Stimulated activated CD8-positive, alpha-beta memory T cell treated with anti-CD3 and anti-CD28 coated beads, Interleukin-4, amount 100 ng/mL, for 48 hours (primary cell): ENCODE data around the gene WWTR1.

ENCODE experiments used
- DNase-seq: peaks from one replicate; pipeline ENCODE4 v3.0.0-alpha.2; 2020

Gene WWTR1

GRCh38 chr3:149523512-149524299 lies 134.1 kb downstream of the WWTR1 start:
- DNase-seq, result no peak

- no peak for DNase-seq
Measured at GRCh38 chr3:149519912-149520311, 137.9 kb downstream of the WWTR1 start.

GRCh38 chr3:149516920-149517319 lies 140.9 kb downstream of the WWTR1 start:
- no peak for DNase-seq

GRCh38 chr3:149515249-149515648 lies 142.6 kb downstream of the WWTR1 start:
- DNase-seq, result no peak

GRCh38 chr3:149514471-149514870 lies 143.4 kb downstream of the WWTR1 start:
- no peak for DNase-seq

GRCh38 chr3:149512073-149512782 lies 145.6 kb downstream of the WWTR1 start:
- DNase-seq, result peak; percentile 41

- no peak for DNase-seq
Measured at GRCh38 chr3:149511040-149511626, 146.7 kb downstream of the WWTR1 start.

GRCh38 chr3:149510480-149510879 lies 147.3 kb downstream of the WWTR1 start:
- DNase-seq, result no peak

GRCh38 chr3:149509526-149509925 lies 148.3 kb downstream of the WWTR1 start:
- DNase-seq, result no peak

- peak; percentile 29 for DNase-seq
Measured at GRCh38 chr3:149507491-149508324, 150.1 kb downstream of the WWTR1 start.

GRCh38 chr3:149506965-149507364 lies 150.9 kb downstream of the WWTR1 start:
- no peak for DNase-seq

- no peak for DNase-seq
Measured at GRCh38 chr3:149506540-149506939, 151.3 kb downstream of the WWTR1 start.

GRCh38 chr3:149502438-149502837 lies 155.4 kb downstream of the WWTR1 start:
- no peak for DNase-seq

GRCh38 chr3:149501524-149501923 lies 156.3 kb downstream of the WWTR1 start:
- DNase-seq, result no peak

GRCh38 chr3:149497966-149498670 lies 159.7 kb downstream of the WWTR1 start:
- no peak for DNase-seq

GRCh38 chr3:149496891-149497290 lies 160.9 kb downstream of the WWTR1 start:
- no peak for DNase-seq

- DNase-seq, result no peak
Measured at GRCh38 chr3:149495581-149496125, 162.2 kb downstream of the WWTR1 start.

GRCh38 chr3:149494759-149495580 lies 162.9 kb downstream of the WWTR1 start:
- no peak for DNase-seq

- DNase-seq, result peak; percentile 68
Measured at GRCh38 chr3:149494022-149494758, 163.6 kb downstream of the WWTR1 start.

- no peak for DNase-seq
Measured at GRCh38 chr3:149493315-149494021, 164.4 kb downstream of the WWTR1 start.
